Fibroblast of villous mesenchyme (primary cell): ENCODE measurements around the gene CDS1. TPM values are rescaled to one million over a fixed set of nuclear protein-coding genes. Genes with fewer than 3 reads are reported as not detected.
"Not testable (repeated sequence)": the region's sequence is repeated elsewhere in the genome, so short reads cannot be mapped to it uniquely, and the experiment has no call there.

ENCODE experiments used
- DNase-seq: peaks from one replicate; pipeline ENCODE4 v3.0.0-alpha.2; 2010; ENCODE audit warnings: low read depth
- H3K4me3 ChIP-seq: 2 replicates; pipeline ENCODE4 v1.5.1; 2011; ENCODE audit warnings: low read depth, mild to moderate bottlenecking, low read length
- CTCF ChIP-seq: IDR thresholded peaks from 2 replicates; pipeline ENCODE4 v1.5.1; 2012; ENCODE audit warnings: low read depth, mild to moderate bottlenecking, low read length; ENCODE audit not compliant: insufficient read depth
- total RNA-seq: library from RNA; depleted of rRNA; stranded (reverse); fragments of >200 nt; gene quantifications from 2 replicates; pipeline ENCODE4 v1.2.3, GENCODE V29; 2012

Gene CDS1
- under 0.01 TPM in 2 replicates for total RNA-seq

- TF ChIP-seq CTCF: no peak
- H3K4me3 ChIP-seq: peak within 1 kb of the TSS; percentile 63
- no peak for DNase-seq
Observed at GRCh38 chr4:84582988-84583875, at the start of gene CDS1. Gene CDS1, plus strand, starts transcription at chr4:84583127. Its CDS starts 275 bp downstream, at chr4:84583402.

GRCh38 chr4:84535901-84536300, 47.0 kb upstream of the CDS1 start:
- no peak for TF ChIP-seq CTCF
- no peak for DNase-seq
- no peak overlapping the region for H3K4me3 ChIP-seq

- DNase-seq: no peak
- TF ChIP-seq CTCF: no peak
- no peak overlapping the region for H3K4me3 ChIP-seq
Observed at GRCh38 chr4:84545093-84545492, 37.8 kb upstream of the CDS1 start.

GRCh38 chr4:84547211-84547610, 35.7 kb upstream of the CDS1 start:
- TF ChIP-seq CTCF: no peak
- DNase-seq: peak; percentile 32
- no peak overlapping the region for H3K4me3 ChIP-seq

GRCh38 chr4:84549191-84549590, 33.7 kb upstream of the CDS1 start:
- not testable (repeated sequence) for DNase-seq, H3K4me3 ChIP-seq

GRCh38 chr4:84562156-84562555, 20.8 kb upstream of the CDS1 start:
- H3K4me3 ChIP-seq: no peak overlapping the region
- no peak for DNase-seq
- no peak for TF ChIP-seq CTCF

GRCh38 chr4:84563002-84563401, 19.9 kb upstream of the CDS1 start:
- TF ChIP-seq CTCF: no peak
- no peak overlapping the region for H3K4me3 ChIP-seq
- no peak for DNase-seq
